ENCODE data around the gene BIN1. TPM values are rescaled to one million over a fixed set of nuclear protein-coding genes. Genes with fewer than 3 reads are reported as not detected.

The BIN1 gene
- total RNA-seq, 1 experiment from 2014 or later: 114 TPM

- no peak for DNase-seq (ENCODE audit: low spot score)
These were observed 28.9 kb downstream of the BIN1 start for GRCh38 chr2:127078028-127078427.

- no peak for DNase-seq (ENCODE audit: low spot score)
These were observed 30.0 kb downstream of the BIN1 start for GRCh38 chr2:127076924-127077323.

- DNase-seq (ENCODE audit: low spot score): no peak
These were observed 30.7 kb downstream of the BIN1 start for GRCh38 chr2:127076290-127076689.

- no peak for DNase-seq (ENCODE audit: low spot score)
These were observed 31.1 kb downstream of the BIN1 start for GRCh38 chr2:127075821-127076220.

DNA sequence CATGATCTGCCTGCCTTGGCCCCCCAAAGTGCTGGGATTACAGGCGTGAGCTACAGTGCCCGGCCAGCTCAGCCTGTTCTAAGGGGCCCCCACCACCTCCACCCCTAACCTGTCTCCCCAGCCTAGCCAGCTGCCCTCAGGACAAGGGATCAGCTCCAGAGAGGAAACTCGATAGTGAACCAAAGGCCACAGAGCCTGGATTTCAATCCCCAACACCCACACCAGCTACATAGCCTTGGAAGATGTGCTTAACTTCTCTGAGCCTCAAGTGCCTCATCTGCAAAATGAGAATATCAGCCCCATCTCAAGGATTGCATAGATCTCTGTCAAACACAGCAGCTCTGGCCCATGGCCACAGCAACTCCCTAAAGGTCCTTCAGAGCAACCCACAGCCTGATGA lies 32.0 kb downstream of the BIN1 start:
- DNase-seq (ENCODE audit: low spot score): no peak

DNA sequence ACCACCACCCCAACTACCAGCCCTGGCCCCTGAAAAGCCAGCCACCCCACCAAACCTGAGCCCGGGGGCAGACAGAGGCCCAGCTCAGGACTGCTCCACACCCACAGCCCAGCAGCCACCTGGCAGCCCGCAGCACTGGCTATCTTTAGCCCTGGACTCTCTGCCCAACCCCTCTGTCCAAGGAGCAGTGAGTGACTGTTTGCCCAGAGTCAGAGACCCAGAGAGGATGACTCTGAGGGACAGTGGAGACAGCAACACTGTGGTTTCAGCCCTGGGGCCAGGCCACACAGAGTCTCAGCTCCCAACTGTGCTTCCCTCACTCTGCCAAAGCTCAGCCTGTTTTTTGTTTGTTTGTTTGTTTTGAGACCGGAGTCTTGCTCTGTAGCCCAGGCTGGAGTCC lies 32.6 kb downstream of the BIN1 start:
- no peak for DNase-seq (ENCODE audit: low spot score)

DNA sequence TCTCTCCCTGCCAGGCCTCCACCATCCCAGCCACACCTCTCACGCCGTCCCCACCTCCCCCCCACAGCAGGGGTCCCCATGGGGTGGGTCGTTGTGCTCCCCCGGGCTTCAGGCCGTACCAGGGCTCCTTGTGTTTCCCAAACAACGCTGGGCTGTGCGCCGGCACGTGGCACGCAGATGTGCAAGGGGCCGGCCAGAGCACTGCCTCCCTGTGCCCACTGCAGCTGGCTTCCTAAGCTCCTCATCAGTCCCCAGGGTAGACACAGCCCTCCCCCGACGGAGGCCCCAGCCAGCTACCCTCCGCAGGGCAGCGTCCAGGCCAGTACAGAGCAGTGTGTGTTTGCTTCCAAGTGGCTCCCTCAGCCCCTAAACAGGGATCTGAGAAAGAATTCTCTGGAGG lies 34.0 kb downstream of the BIN1 start:
- DNase-seq (ENCODE audit: low spot score): no peak

GRCh38 chr2:127072396-127072795 lies 34.6 kb downstream of the BIN1 start:
- no peak for DNase-seq (ENCODE audit: low spot score)

DNA sequence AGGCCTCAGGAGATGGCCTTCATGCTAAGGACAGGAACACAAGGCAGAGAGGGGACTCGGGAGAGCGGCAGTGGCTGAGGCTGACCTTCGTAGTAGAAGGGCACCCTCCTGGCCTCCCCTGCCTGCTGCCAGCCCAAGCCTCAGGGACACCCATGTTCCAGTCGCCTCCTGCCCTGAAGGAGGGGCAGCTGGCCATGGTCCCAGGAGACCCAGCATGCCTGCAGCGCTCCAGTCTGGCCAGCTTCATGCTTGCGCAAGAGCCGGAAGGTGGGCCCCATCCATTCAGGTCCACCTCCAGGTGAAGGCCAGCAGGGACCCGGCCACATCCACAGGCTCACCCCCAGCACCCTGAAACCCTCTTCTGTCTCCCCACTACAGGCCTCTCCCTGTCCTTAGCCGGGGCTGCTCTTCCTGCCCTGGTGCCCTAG lies 35.0 kb downstream of the BIN1 start:
- DNase-seq (ENCODE audit: low spot score): no peak

- no peak for DNase-seq (ENCODE audit: low spot score)
These were observed 36.7 kb downstream of the BIN1 start for GRCh38 chr2:127070221-127070620.

DNA sequence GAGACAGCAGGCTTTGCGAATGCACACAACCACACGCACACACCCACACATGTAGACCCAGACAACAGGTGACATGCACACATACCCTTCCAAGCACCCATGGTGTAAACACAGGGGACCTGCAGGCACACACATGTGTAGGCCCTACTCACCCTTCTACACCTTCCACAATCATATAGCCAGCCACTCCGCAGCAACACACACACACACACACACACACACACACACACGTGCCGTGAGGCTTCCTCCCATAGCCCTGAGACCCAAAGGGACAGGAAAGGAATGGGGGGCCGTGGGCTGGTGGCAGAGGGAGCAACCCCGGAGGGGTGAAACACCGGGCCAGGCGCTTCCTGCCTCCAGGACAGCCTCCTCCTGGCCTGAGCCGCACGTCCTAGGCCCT lies 37.4 kb downstream of the BIN1 start:
- DNase-seq (ENCODE audit: low spot score): no peak

GRCh38 chr2:127069003-127069402 lies 38.0 kb downstream of the BIN1 start:
- DNase-seq (ENCODE audit: low spot score): no peak

- DNase-seq (ENCODE audit: low spot score): no peak
These were observed 38.6 kb downstream of the BIN1 start for GRCh38 chr2:127068351-127068741.

GRCh38 chr2:127067620-127068350 lies 39.2 kb downstream of the BIN1 start:
- peak; percentile 75 for DNase-seq (ENCODE audit: low spot score)

- DNase-seq (ENCODE audit: low spot score): no peak
These were observed 40.0 kb downstream of the BIN1 start for GRCh38 chr2:127066942-127067341.

DNA sequence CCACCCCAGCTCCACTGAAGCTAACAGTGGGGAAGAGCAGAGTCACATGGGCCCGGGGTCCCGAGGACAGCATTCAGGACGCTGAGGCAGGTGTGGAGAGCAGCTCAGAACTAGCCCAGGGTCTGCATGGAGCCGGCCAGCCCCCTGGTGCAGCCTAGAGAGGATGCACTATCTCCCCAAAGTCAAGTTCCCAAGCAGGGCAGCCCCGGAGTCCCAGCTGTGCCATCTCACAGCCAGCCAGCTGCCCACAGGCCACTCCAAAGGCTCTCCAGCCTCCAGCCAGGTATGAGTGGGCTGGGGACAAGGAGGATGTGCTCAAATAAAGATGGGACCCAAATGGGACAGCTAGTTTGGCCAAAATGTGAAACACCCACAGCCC lies 41.0 kb downstream of the BIN1 start:
- DNase-seq (ENCODE audit: low spot score): no peak

- DNase-seq (ENCODE audit: low spot score): no peak
These were observed 41.5 kb downstream of the BIN1 start for GRCh38 chr2:127065299-127065939.

DNA sequence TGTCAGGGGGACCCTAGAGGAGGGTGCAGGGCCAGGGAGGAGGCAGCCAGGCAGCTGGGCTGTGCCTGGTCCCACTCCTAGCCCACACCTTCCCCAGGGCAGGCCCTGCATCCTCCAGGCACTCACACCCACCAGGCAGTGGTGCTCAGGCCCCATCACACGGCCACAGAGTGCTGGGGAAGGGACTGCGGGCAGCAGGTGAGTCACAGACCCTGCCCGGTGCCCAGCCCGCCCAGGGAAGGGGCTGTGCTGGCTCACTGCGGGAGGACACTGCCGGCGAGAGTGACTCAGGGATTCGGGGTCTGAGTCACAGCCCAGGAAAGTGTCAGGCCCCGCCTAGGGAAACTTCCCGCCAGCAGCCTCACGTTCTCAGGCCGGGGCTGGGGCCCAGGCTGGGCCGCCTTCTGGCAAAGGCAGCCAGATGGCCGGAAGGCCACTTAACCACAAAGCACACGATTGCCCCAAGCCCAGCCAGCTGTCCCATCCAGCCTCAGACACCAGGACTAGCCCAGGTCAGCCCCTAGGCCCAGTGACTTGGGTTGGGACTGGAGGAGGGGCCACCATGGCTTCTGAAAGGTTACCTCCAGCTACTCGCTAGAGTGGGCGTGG lies 42.2 kb downstream of the BIN1 start:
- DNase-seq (ENCODE audit: low spot score): peak; percentile 98

- DNase-seq (ENCODE audit: low spot score): no peak
These were observed 43.0 kb downstream of the BIN1 start for GRCh38 chr2:127063701-127064590.

DNA sequence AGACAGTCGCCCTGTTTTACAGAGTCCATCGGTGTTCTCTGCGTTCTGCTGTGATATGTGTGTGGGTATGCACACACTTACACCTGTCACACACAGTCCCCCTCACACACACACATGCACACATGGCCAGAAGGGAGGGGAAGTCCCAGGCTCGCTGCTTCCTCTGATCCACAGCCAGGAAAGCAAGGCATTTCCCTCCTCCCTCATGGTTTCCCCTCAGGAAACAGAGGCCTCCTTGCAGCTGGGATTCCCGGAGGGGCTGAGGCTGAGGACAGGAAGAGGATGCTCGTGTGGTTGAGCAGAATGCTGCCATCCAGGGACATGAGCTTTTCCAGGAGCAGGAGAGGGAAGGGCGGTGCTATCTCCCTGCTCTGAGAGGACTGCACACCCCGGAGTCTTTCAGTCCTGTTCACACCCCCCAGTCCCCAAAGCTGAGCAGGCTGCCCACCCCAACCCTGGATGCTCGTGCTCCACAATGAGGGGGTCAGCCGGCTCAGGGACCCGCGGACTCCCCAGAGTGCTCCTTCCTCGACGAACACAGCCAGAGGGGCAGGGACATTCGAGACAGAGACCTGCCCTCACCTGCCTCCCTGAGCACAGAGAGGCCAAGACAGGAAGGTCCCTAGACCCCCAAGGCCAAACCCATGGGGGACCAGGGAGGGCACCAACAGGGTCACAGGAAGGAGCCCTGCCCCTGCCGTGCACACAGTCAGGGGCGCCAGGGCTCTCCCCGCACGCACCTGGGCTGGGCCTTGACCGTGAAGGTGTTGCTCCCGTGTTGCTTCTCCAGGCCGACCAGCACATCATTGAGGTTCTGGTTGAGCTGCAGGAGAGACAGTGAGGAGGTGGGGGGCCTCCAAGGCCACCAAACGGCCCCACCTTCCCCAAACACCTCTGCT lies 45.3 kb downstream of the BIN1 start:
- DNase-seq (ENCODE audit: low spot score): peak; percentile 61

GRCh38 chr2:127060264-127060945 lies 46.5 kb downstream of the BIN1 start:
- no peak for DNase-seq (ENCODE audit: low spot score)

Data from A172 (cell line).